Chondrocyte (in vitro differentiated cells): ENCODE measurements around the gene ENTPD2. TPM values are rescaled to one million over a fixed set of nuclear protein-coding genes. Genes with fewer than 3 reads are reported as not detected.

Experiments
- DNase-seq: peaks from one replicate; pipeline ENCODE4 v3.0.0; 2021; ENCODE audit warnings: mixed read lengths, low spot score
- H3K27ac Mint-ChIP-seq: one replicate; pipeline ENCODE4 v1.8.0; 2021; ENCODE audit warnings: mild to moderate bottlenecking, moderate library complexity, mixed read lengths; ENCODE audit not compliant: unreplicated experiment
- H3K27me3 Mint-ChIP-seq: 2 replicates; pipeline ENCODE4 v1.8.0; 2021; ENCODE audit warnings: low read depth, mixed read lengths
- H3K36me3 Mint-ChIP-seq: 2 replicates; pipeline ENCODE4 v1.8.0; 2021; ENCODE audit warnings: low read depth, mixed read lengths
- H3K4me1 Mint-ChIP-seq: 2 replicates; pipeline ENCODE4 v1.8.0; 2021; ENCODE audit warnings: low read depth, mild to moderate bottlenecking, mixed read lengths
- H3K4me3 Mint-ChIP-seq: one replicate; pipeline ENCODE4 v1.8.0; 2021; ENCODE audit warnings: mild to moderate bottlenecking, moderate library complexity, mixed read lengths; ENCODE audit not compliant: unreplicated experiment
- H3K9me3 Mint-ChIP-seq: 2 replicates; pipeline ENCODE4 v1.8.0; 2021; ENCODE audit warnings: low read depth, mixed read lengths
- CTCF ChIP-seq: fragments of 200-600 bp; sonication (generic); IDR thresholded peaks from 2 replicates; pipeline ENCODE4 v1.5.0; 2021; ENCODE audit warnings: antibody characterized with exemption, mild to moderate bottlenecking, moderate library complexity
- total RNA-seq: library from RNA; stranded (reverse); gene quantifications from 3 replicates; pipeline ENCODE4 v1.2.1, GENCODE V29; 2021

ENTPD2 gene
- total RNA-seq, 1 donor from 2014 or later, result 0.15 TPM

- no peaks in the 10 kb centered on the region for H3K36me3 Mint-ChIP-seq
- no peaks in the 10 kb centered on the region for H3K27me3 Mint-ChIP-seq
- no peak for TF ChIP-seq CTCF
- H3K9me3 Mint-ChIP-seq, result no peaks in the 10 kb centered on the region
- DNase-seq, result no peak
- H3K4me3 Mint-ChIP-seq, result no peak overlapping the region
- peaks cover 14% of the 10 kb centered on the region for H3K4me1 Mint-ChIP-seq
- H3K27ac Mint-ChIP-seq, result no peak overlapping the region
These were observed 9.8 kb downstream of the ENTPD2 start for GRCh38 chr9:137044037-137044436.

DNA sequence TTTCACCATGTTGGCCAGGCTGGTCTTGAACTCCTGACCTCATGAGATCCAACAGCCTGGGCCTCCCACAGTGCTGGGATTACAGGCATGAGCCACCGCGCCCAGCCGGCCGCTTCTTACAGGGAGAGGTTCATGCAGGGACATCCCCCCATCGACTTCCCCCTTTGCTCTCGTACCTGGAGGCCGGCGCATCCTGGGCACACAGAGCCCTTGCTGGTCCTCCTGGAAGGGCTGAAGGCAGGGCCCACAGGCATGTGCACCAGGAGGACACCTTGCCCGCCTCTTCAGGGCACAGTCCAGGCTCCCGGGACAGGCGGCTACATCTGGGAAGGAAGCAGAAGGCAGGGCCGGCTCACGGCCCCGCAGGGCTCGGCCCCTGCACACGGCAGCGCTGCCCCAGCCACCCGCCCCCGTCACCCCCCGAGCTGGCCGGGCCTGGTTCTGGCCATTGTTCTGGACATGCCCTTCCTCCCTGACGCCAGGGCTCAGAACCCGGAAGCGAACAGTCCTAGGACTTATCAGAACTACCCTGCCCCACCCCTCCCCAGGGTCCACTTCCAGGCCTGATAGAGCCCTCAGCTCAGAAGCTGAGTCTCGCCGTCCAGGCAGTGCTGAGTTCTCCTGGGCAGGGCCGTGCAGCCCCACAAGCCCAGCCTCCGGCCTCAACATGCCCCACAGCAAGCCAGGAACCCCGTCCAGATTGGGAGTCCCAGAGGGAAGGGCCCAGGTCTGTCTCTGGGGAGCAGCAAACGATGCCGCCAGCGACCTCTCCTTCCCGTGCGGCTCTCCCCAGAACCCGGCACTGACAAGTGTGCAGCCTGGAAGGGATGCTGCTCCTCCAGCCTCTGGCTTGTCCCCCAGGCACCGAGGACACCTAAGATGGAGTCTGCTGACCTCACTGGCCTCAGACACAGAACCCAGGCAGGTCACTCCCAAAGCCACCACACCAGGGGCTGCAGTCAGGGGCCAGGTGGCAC is 10.8 kb downstream of the ENTPD2 start:
- H3K27me3 Mint-ChIP-seq, result no peaks in the 10 kb centered on the region
- no peak for DNase-seq
- peaks cover 4% of the 10 kb centered on the region for H3K36me3 Mint-ChIP-seq
- no peaks in the 10 kb centered on the region for H3K9me3 Mint-ChIP-seq
- no peak overlapping the region for H3K4me3 Mint-ChIP-seq
- no peak for TF ChIP-seq CTCF
- no peak overlapping the region for H3K27ac Mint-ChIP-seq
- H3K4me1 Mint-ChIP-seq, result peaks cover 14% of the 10 kb centered on the region

GRCh38 chr9:137041124-137041523 is 12.7 kb downstream of the ENTPD2 start:
- Mint-ChIP-seq H3K9me3 (no peaks in the 10 kb centered on the region), H3K4me1 (peaks cover 14% of the 10 kb centered on the region), H3K27me3 (no peaks in the 10 kb centered on the region), H3K36me3 (peaks cover 4% of the 10 kb centered on the region), H3K4me3 (no peak overlapping the region), H3K27ac (no peak overlapping the region)
- no peak for DNase-seq
- no peak for TF ChIP-seq CTCF

DNA sequence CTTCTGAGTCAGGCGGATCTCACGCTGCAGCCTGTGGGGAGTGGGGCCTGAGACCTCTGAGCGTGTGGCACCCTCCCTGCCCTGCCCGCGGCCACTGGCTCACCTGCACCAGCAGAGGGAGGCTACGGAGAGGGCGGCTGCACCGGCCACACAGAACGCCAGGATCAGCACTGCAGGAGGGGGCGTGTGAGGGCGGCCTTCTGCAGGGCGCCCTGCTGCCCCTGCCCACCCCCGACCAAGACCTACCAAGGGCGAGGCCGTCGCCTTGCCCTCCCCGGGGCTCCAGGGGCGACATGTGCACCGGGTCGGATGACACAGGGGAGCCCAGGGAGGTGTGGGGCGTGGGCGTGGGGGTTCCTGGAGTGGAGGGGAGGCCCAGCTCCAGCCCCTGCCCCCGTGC is 13.3 kb downstream of the ENTPD2 start:
- peaks cover 14% of the 10 kb centered on the region for H3K4me1 Mint-ChIP-seq
- DNase-seq, result no peak
- no peak overlapping the region for H3K4me3 Mint-ChIP-seq
- no peak overlapping the region for H3K27ac Mint-ChIP-seq
- peaks cover 4% of the 10 kb centered on the region for H3K36me3 Mint-ChIP-seq
- no peaks in the 10 kb centered on the region for H3K27me3 Mint-ChIP-seq
- H3K9me3 Mint-ChIP-seq, result no peaks in the 10 kb centered on the region
- TF ChIP-seq CTCF, result no peak

GRCh38 chr9:137039611-137040366 is 14.1 kb downstream of the ENTPD2 start:
- TF ChIP-seq CTCF, result no peak
- H3K27ac Mint-ChIP-seq, result no peak overlapping the region
- no peaks in the 10 kb centered on the region for H3K9me3 Mint-ChIP-seq
- peaks cover 9% of the 10 kb centered on the region for H3K4me1 Mint-ChIP-seq
- no peaks in the 10 kb centered on the region for H3K27me3 Mint-ChIP-seq
- DNase-seq, result no peak
- peaks cover 4% of the 10 kb centered on the region for H3K36me3 Mint-ChIP-seq
- no peak overlapping the region for H3K4me3 Mint-ChIP-seq
